HCT116 (cell line): Measurements from ENCODE around the gene IMMP2L. TPM values are rescaled to one million over a fixed set of nuclear protein-coding genes. Genes with fewer than 3 reads are reported as not detected.
A peak's percentile ranks its signal among the peaks of the same experiment; 100 is the strongest.

Source experiments
- ATAC-seq: fragments of 200-7000 bp; cut with Tn5 transposase; 2 replicates; pipeline ENCODE4 v1.9.1; 2020; ENCODE audit warnings: mild to moderate bottlenecking, moderate library complexity
- BruUV-seq: library from RNA; stranded (reverse); fragments of 400-500 nt; replicated peaks from 2 replicates; lab custom pipeline; 2021; lab: Mats Ljungman, UMichigan
- CTCF ChIA-PET: fragments of 300-600 bp; sonication (Branson Sonifier 250); formaldehyde crosslinking; loops from one replicate; lab custom pipeline; 2021; ENCODE audit warnings: antibody characterized with exemption; lab: Charles Lee
- POLR2A ChIA-PET: fragments of 300-600, 350-600 bp; sonication (Branson Sonifier 250); formaldehyde crosslinking; loops from one replicate; lab custom pipeline; 2021; ENCODE audit warnings: antibody characterized with exemption; lab: Charles Lee
- RAD21 ChIA-PET, 2 experiments: fragments of 300-600 bp; sonication (Branson Sonifier 250); formaldehyde crosslinking; loops; one replicate each; lab custom pipeline; 2023; ENCODE audit warnings: low total read pairs in 2 of 2; ENCODE audit not compliant: uncharacterized antibody in 2 of 2, unreplicated experiment in 2 of 2, low non-redundant PET in 1 of 2; lab: Charles Lee
- DNase-seq: peaks from one replicate; pipeline ENCODE4 v3.0.0-alpha.2; 2010; ENCODE audit warnings: low read depth, low spot score
- H2AFZ ChIP-seq: fragments of 200-600 bp; shearing (Covaris generic), sonication (generic); 2 replicates; pipeline ENCODE4 v1.6.1; 2017; ENCODE audit warnings: low read depth, mixed run types, mixed read lengths, antibody characterized with exemption, low read length; ENCODE audit not compliant: poor library complexity, severe bottlenecking
- H3K27ac ChIP-seq: 2 replicates; pipeline ENCODE4 v1.5.1; 2012; ENCODE audit warnings: low read depth, low read length
- H3K27me3 ChIP-seq: fragments of 200-600 bp; sonication (generic); 2 replicates; pipeline ENCODE4 v1.6.1; 2016; ENCODE audit warnings: mixed run types, low read length, mixed read lengths; ENCODE audit not compliant: insufficient read depth
- H3K36me3 ChIP-seq, 2 experiments: fragments of 200-500 bp in 1 of 2; fragments of 200-600 bp in 1 of 2; sonication (Bioruptor generic) in 1 of 2; sonication (generic) in 1 of 2; 2 replicates each; pipeline versions ENCODE4 v1.5.1 to v1.6.1; 2014 to 2016; ENCODE audit warnings: low read length in 2 of 2, inconsistent platforms in 1 of 2, mixed read lengths in 1 of 2, mixed run types in 1 of 2; ENCODE audit not compliant: insufficient read depth in 2 of 2, control insufficient read depth in 1 of 2
- H3K4me1 ChIP-seq, 2 experiments: fragments of 200-600 bp in 1 of 2; sonication (generic) in 1 of 2; 2 replicates each; pipeline versions ENCODE4 v1.5.1 to v1.6.1; 2012 to 2017; ENCODE audit warnings: low read length in 2 of 2, inconsistent platforms in 1 of 2, mild to moderate bottlenecking in 1 of 2, mixed read lengths in 1 of 2, mixed run types in 1 of 2, moderate library complexity in 1 of 2; ENCODE audit not compliant: insufficient read depth in 2 of 2, control insufficient read depth in 1 of 2
- H3K4me2 ChIP-seq: fragments of 200-600 bp; sonication (generic); 2 replicates; pipeline ENCODE4 v1.6.1; 2017; ENCODE audit warnings: mixed run types, low read length, mixed read lengths
- H3K4me3 ChIP-seq, 2 experiments: fragments of 200-600 bp in 1 of 2; sonication (generic) in 1 of 2; replicated peaks in 1 of 2; 2 replicates each; pipeline ENCODE4 v1.5.1; 2011 to 2016; ENCODE audit warnings: low read length in 2 of 2, control low read depth in 1 of 2, low read depth in 1 of 2, mild to moderate bottlenecking in 1 of 2, mixed read lengths in 1 of 2, mixed run types in 1 of 2
- H3K79me2 ChIP-seq: fragments of 200-600 bp; sonication (generic); 2 replicates; pipeline ENCODE4 v1.6.1; 2017; ENCODE audit warnings: mild to moderate bottlenecking, mixed run types, low read length, moderate library complexity, mixed read lengths; ENCODE audit not compliant: insufficient read depth
- H3K9ac ChIP-seq: fragments of 200-600 bp; sonication (generic); 2 replicates; pipeline ENCODE4 v1.6.1; 2016; ENCODE audit warnings: low read length, mixed read lengths
- H3K9me2 ChIP-seq: fragments of 200-600 bp; sonication (generic), shearing (Covaris generic); 2 replicates; pipeline ENCODE4 v1.6.1; 2017; ENCODE audit warnings: mixed run types, mild to moderate bottlenecking, moderate library complexity; ENCODE audit not compliant: insufficient read depth
- H3K9me3 ChIP-seq, 2 experiments: fragments of 200-500 bp in 1 of 2; fragments of 200-600 bp in 1 of 2; sonication (Bioruptor generic) in 1 of 2; sonication (generic) in 1 of 2; 2 replicates each; pipeline ENCODE4 v1.6.1; 2014 to 2017; ENCODE audit warnings: low read length in 2 of 2, mixed read lengths in 2 of 2, inconsistent platforms in 1 of 2, low read depth in 1 of 2, mild to moderate bottlenecking in 1 of 2, mixed run types in 1 of 2, moderate library complexity in 1 of 2; ENCODE audit not compliant: control insufficient read depth in 1 of 2, insufficient read depth in 1 of 2
- H4K20me1 ChIP-seq: fragments of 200-600 bp; sonication (generic), shearing (Covaris generic); 2 replicates; pipeline ENCODE4 v1.6.1; 2017; ENCODE audit warnings: mixed run types, mild to moderate bottlenecking, moderate library complexity; ENCODE audit not compliant: insufficient read depth
- CTCF ChIP-seq, 3 experiments: fragments of 200-600 bp in 1 of 3; sonication (generic) in 1 of 3; IDR thresholded peaks in 2 of 3; conservative IDR thresholded peaks in 1 of 3; 2 replicates each; pipeline ENCODE4 v1.5.1; 2012 to 2017; ENCODE audit warnings: low read depth in 2 of 3, low read length in 2 of 3, antibody characterized with exemption in 1 of 3, borderline replicate concordance in 1 of 3, control low read depth in 1 of 3, mild to moderate bottlenecking in 1 of 3, mixed read lengths in 1 of 3, mixed run types in 1 of 3, moderate library complexity in 1 of 3; ENCODE audit not compliant: insufficient read depth in 1 of 3
- MAX ChIP-seq: IDR thresholded peaks from 2 replicates; pipeline ENCODE4 v1.6.1; 2012
- RAD21 ChIP-seq: IDR thresholded peaks from 2 replicates; pipeline ENCODE4 v1.6.1; 2012; ENCODE audit warnings: low read depth, mild to moderate bottlenecking
- REST ChIP-seq: IDR thresholded peaks from 2 replicates; pipeline ENCODE4 v1.6.1; 2012; ENCODE audit warnings: low read depth
- intact Hi-C: fragments of 100-400 bp; cut with micrococcal nuclease; formaldehyde crosslinking; loops from 2 replicates; pipeline ENCODE4 v1.10.0; 2022
- total RNA-seq: library from RNA; stranded (reverse); gene quantifications from one replicate; pipeline ENCODE4 v1.2.1, GENCODE V29; 2021; ENCODE audit not compliant: unreplicated experiment

The IMMP2L gene
- total RNA-seq, 1 experiment from 2014 or later = 21.1 TPM

- no TSS peak for BruUV-seq
- Histone ChIP-seq H3K9me3 (no peaks in the 10 kb centered on the region), H3K27ac (no peak overlapping the region), H3K4me3 (no peak overlapping the region), H4K20me1 (no peaks in the 10 kb centered on the region), H3K36me3 (no peaks in the 10 kb centered on the region), H2AFZ (no peak overlapping the region), H3K79me2 (no peaks in the 10 kb centered on the region), H3K9me2 (no peaks in the 10 kb centered on the region), H3K9ac (no peak overlapping the region), H3K27me3 (no peaks in the 10 kb centered on the region), H3K4me2 (no peak overlapping the region), H3K4me1 (no peaks in the 10 kb centered on the region)
- TF ChIP-seq RAD21 = peak; percentile 78
- TF ChIP-seq CTCF (IDR thresholded peaks at IDR 0.05 in 2 of 3, conservative IDR thresholded peaks at IDR 0.05 in 1 of 3; ENCODE audit: borderline replicate concordance in 1 of 3, insufficient read depth in 1 of 3, low read depth in 2 of 3, low read length in 2 of 3) = peak; percentile 49 to 84 (median 63); a peak in 5 of 6 replicates
- no peak for TF ChIP-seq REST
- TF ChIP-seq MAX = no peak
- ChIA-PET RAD21 (no interaction called here), CTCF (no interaction called here), POLR2A (no interaction called here)
- DNase-seq (peak; percentile 29), ATAC-seq (peak; percentile 70)
- intact Hi-C loops = loop anchor here (2.0 to 10.0 kb wide), 5 partner anchors 154 to 1639 kb away; no protein-coding TSS in a partner anchor
These were observed 75.7 kb downstream of the IMMP2L start for GRCh38 chr7:111486472-111487142.
